HCT116 (cell line): ENCODE measurements around the gene CWC27. TPM values are rescaled to one million over a fixed set of nuclear protein-coding genes. Genes with fewer than 3 reads are reported as not detected.

Experiments used
- ATAC-seq: fragments of 200-7000 bp; cut with Tn5 transposase; 2 replicates; pipeline ENCODE4 v1.9.1; 2020; ENCODE audit warnings: mild to moderate bottlenecking, moderate library complexity
- BruUV-seq: library from RNA; stranded (reverse); fragments of 400-500 nt; replicated peaks from 2 replicates; lab custom pipeline; 2021; lab: Mats Ljungman, UMichigan
- CTCF ChIA-PET: fragments of 300-600 bp; sonication (Branson Sonifier 250); formaldehyde crosslinking; loops from one replicate; lab custom pipeline; 2021; ENCODE audit warnings: antibody characterized with exemption; lab: Charles Lee
- POLR2A ChIA-PET: fragments of 300-600, 350-600 bp; sonication (Branson Sonifier 250); formaldehyde crosslinking; loops from one replicate; lab custom pipeline; 2021; ENCODE audit warnings: antibody characterized with exemption; lab: Charles Lee
- RAD21 ChIA-PET, 2 experiments: fragments of 300-600 bp; sonication (Branson Sonifier 250); formaldehyde crosslinking; loops; one replicate each; lab custom pipeline; 2023; ENCODE audit warnings: low total read pairs in 2 of 2; ENCODE audit not compliant: uncharacterized antibody in 2 of 2, unreplicated experiment in 2 of 2, low non-redundant PET in 1 of 2; lab: Charles Lee
- DNase-seq: peaks from one replicate; pipeline ENCODE4 v3.0.0-alpha.2; 2010; ENCODE audit warnings: low read depth, low spot score
- H2AFZ ChIP-seq: fragments of 200-600 bp; shearing (Covaris generic), sonication (generic); 2 replicates; pipeline ENCODE4 v1.6.1; 2017; ENCODE audit warnings: low read depth, mixed run types, mixed read lengths, antibody characterized with exemption, low read length; ENCODE audit not compliant: poor library complexity, severe bottlenecking
- H3K27ac ChIP-seq: 2 replicates; pipeline ENCODE4 v1.5.1; 2012; ENCODE audit warnings: low read depth, low read length
- H3K27me3 ChIP-seq: fragments of 200-600 bp; sonication (generic); 2 replicates; pipeline ENCODE4 v1.6.1; 2016; ENCODE audit warnings: mixed run types, low read length, mixed read lengths; ENCODE audit not compliant: insufficient read depth
- H3K36me3 ChIP-seq, 2 experiments: fragments of 200-500 bp in 1 of 2; fragments of 200-600 bp in 1 of 2; sonication (Bioruptor generic) in 1 of 2; sonication (generic) in 1 of 2; 2 replicates each; pipeline versions ENCODE4 v1.5.1 to v1.6.1; 2014 to 2016; ENCODE audit warnings: low read length in 2 of 2, inconsistent platforms in 1 of 2, mixed read lengths in 1 of 2, mixed run types in 1 of 2; ENCODE audit not compliant: insufficient read depth in 2 of 2, control insufficient read depth in 1 of 2
- H3K4me1 ChIP-seq, 2 experiments: fragments of 200-600 bp in 1 of 2; sonication (generic) in 1 of 2; 2 replicates each; pipeline versions ENCODE4 v1.5.1 to v1.6.1; 2012 to 2017; ENCODE audit warnings: low read length in 2 of 2, inconsistent platforms in 1 of 2, mild to moderate bottlenecking in 1 of 2, mixed read lengths in 1 of 2, mixed run types in 1 of 2, moderate library complexity in 1 of 2; ENCODE audit not compliant: insufficient read depth in 2 of 2, control insufficient read depth in 1 of 2
- H3K4me2 ChIP-seq: fragments of 200-600 bp; sonication (generic); 2 replicates; pipeline ENCODE4 v1.6.1; 2017; ENCODE audit warnings: mixed run types, low read length, mixed read lengths
- H3K4me3 ChIP-seq, 2 experiments: fragments of 200-600 bp in 1 of 2; sonication (generic) in 1 of 2; replicated peaks in 1 of 2; 2 replicates each; pipeline ENCODE4 v1.5.1; 2011 to 2016; ENCODE audit warnings: low read length in 2 of 2, control low read depth in 1 of 2, low read depth in 1 of 2, mild to moderate bottlenecking in 1 of 2, mixed read lengths in 1 of 2, mixed run types in 1 of 2
- H3K79me2 ChIP-seq: fragments of 200-600 bp; sonication (generic); 2 replicates; pipeline ENCODE4 v1.6.1; 2017; ENCODE audit warnings: mild to moderate bottlenecking, mixed run types, low read length, moderate library complexity, mixed read lengths; ENCODE audit not compliant: insufficient read depth
- H3K9ac ChIP-seq: fragments of 200-600 bp; sonication (generic); 2 replicates; pipeline ENCODE4 v1.6.1; 2016; ENCODE audit warnings: low read length, mixed read lengths
- H3K9me2 ChIP-seq: fragments of 200-600 bp; sonication (generic), shearing (Covaris generic); 2 replicates; pipeline ENCODE4 v1.6.1; 2017; ENCODE audit warnings: mixed run types, mild to moderate bottlenecking, moderate library complexity; ENCODE audit not compliant: insufficient read depth
- H3K9me3 ChIP-seq, 2 experiments: fragments of 200-500 bp in 1 of 2; fragments of 200-600 bp in 1 of 2; sonication (Bioruptor generic) in 1 of 2; sonication (generic) in 1 of 2; 2 replicates each; pipeline ENCODE4 v1.6.1; 2014 to 2017; ENCODE audit warnings: low read length in 2 of 2, mixed read lengths in 2 of 2, inconsistent platforms in 1 of 2, low read depth in 1 of 2, mild to moderate bottlenecking in 1 of 2, mixed run types in 1 of 2, moderate library complexity in 1 of 2; ENCODE audit not compliant: control insufficient read depth in 1 of 2, insufficient read depth in 1 of 2
- H4K20me1 ChIP-seq: fragments of 200-600 bp; sonication (generic), shearing (Covaris generic); 2 replicates; pipeline ENCODE4 v1.6.1; 2017; ENCODE audit warnings: mixed run types, mild to moderate bottlenecking, moderate library complexity; ENCODE audit not compliant: insufficient read depth
- CEBPB ChIP-seq: IDR thresholded peaks from 2 replicates; pipeline ENCODE4 v1.6.1; 2012; ENCODE audit warnings: low read depth
- EGR1 ChIP-seq: IDR thresholded peaks from 2 replicates; pipeline ENCODE4 v1.6.1; 2012; ENCODE audit warnings: low read depth
- ELF1 ChIP-seq: IDR thresholded peaks from 2 replicates; pipeline ENCODE4 v1.6.1; 2012; ENCODE audit warnings: low read depth, borderline replicate concordance
- EZH2 ChIP-seq: fragments of 200-600 bp; sonication (generic); IDR thresholded peaks from 2 replicates; pipeline ENCODE4 v1.6.1; 2017; ENCODE audit warnings: antibody characterized with exemption, mixed run types
- FOSL1 ChIP-seq: IDR thresholded peaks from 2 replicates; pipeline ENCODE4 v1.6.1; 2012; ENCODE audit warnings: low read depth
- JUND ChIP-seq: IDR thresholded peaks from 2 replicates; pipeline ENCODE4 v1.6.1; 2012
- POLR2A ChIP-seq: IDR thresholded peaks from 2 replicates; pipeline ENCODE4 v1.7.0; 2011; ENCODE audit warnings: borderline replicate concordance; ENCODE audit not compliant: insufficient read depth, insufficient read length; ENCODE audit errors: extremely low read depth
- POLR2AphosphoS5 ChIP-seq: IDR thresholded peaks from 2 replicates; pipeline ENCODE4 v1.6.1; 2011; ENCODE audit warnings: mild to moderate bottlenecking, low read depth, low read length, moderate library complexity
- RAD21 ChIP-seq: IDR thresholded peaks from 2 replicates; pipeline ENCODE4 v1.6.1; 2012; ENCODE audit warnings: low read depth, mild to moderate bottlenecking
- SIN3A ChIP-seq: IDR thresholded peaks from 2 replicates; pipeline ENCODE4 v1.6.1; 2012; ENCODE audit warnings: low read depth
- YY1 ChIP-seq: IDR thresholded peaks from 2 replicates; pipeline ENCODE4 v1.6.1; 2011; ENCODE audit warnings: low read length, low read depth, moderate library complexity, mild to moderate bottlenecking; ENCODE audit not compliant: insufficient replicate concordance; ENCODE audit errors: extremely low read depth
- ZFX ChIP-seq: fragments of 450-650 bp; IDR thresholded peaks from 2 replicates; pipeline ENCODE4 v1.6.1; 2017
- intact Hi-C: fragments of 100-400 bp; cut with micrococcal nuclease; formaldehyde crosslinking; loops from 2 replicates; pipeline ENCODE4 v1.10.0; 2022
- total RNA-seq: library from RNA; stranded (reverse); gene quantifications from one replicate; pipeline ENCODE4 v1.2.1, GENCODE V29; 2021; ENCODE audit not compliant: unreplicated experiment
- TF ChIP-seq, protein P1 (sequence below): IDR thresholded peaks from 2 replicates; pipeline ENCODE4 v1.6.1; 2012
- TF ChIP-seq, protein P2 (sequence below): IDR thresholded peaks from 2 replicates; pipeline ENCODE4 v1.6.1; 2012

Gene CWC27
- total RNA-seq, 1 experiment from 2014 or later: 29.1 TPM

DNA sequence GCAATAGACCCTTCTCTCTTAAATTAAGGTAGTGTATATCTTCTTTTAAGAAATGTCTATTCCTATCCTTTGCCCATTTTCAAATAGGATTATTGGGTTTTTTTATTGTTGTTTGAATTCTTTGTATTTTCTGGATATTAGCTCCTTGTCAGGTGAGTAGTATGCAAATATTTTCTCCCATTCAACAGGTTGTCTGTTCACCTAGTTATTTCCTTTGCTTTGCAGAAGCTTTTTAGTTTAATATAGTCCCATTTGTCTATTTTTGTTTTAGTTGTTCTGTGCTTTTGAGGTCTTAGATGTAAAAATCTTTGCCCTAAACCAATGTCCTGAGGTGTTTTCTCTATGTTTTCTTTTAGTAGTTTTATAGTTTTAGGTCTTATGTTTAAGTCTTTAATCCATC lies 104.7 kb downstream of the CWC27 start:
- no peak overlapping the region for H3K4me2 ChIP-seq
- no peaks in the 10 kb centered on the region for H4K20me1 ChIP-seq
- H3K4me3 ChIP-seq: no peak overlapping the region
- ChIA-PET CTCF (no interaction called here), POLR2A (no interaction called here), RAD21 (interaction anchor here in 1 of 2 experiments (0.6 kb wide), 1 partner anchor 618 kb away, joined by 3 read pairs; no protein-coding TSS in a partner anchor)
- ATAC-seq: no peak
- no TSS peak for BruUV-seq
- H3K9me3 ChIP-seq: no peaks in the 10 kb centered on the region
- H3K9ac ChIP-seq: no peak overlapping the region
- intact Hi-C loops: no loop called here
- no peak overlapping the region for H2AFZ ChIP-seq
- no peaks in the 10 kb centered on the region for H3K79me2 ChIP-seq
- DNase-seq: no peak
- TF ChIP-seq, protein P1, sequence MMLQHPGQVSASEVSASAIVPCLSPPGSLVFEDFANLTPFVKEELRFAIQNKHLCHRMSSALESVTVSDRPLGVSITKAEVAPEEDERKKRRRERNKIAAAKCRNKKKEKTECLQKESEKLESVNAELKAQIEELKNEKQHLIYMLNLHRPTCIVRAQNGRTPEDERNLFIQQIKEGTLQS: no peak
- H3K36me3 ChIP-seq: no peaks in the 10 kb centered on the region
- no peaks in the 10 kb centered on the region for H3K9me2 ChIP-seq
- H3K4me1 ChIP-seq: peaks cover 6 to 10% of the 10 kb centered on the region in 2 experiments; a peak in 3 of 4 replicates
- H3K27me3 ChIP-seq: no peaks in the 10 kb centered on the region
- no peak overlapping the region for H3K27ac ChIP-seq

DNA sequence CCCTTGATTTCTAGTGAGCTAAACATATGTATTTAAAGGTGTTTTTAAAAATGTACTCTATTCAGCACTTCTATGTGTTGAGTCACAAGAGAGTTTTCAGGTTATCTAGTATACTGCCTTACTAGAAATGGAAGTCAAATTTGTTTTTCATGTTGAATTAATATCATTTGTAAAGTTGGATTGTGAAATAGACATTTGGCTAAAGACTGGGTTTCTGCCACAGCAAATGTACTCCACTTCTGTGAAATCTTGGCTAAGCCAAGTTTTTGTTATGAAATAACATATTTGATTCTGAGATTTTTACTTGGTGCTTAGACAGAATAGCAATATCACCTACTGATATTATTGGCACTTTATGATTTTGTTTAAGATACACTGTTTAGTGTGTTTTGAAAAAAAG lies 106.0 kb downstream of the CWC27 start:
- Histone ChIP-seq H3K36me3 (no peaks in the 10 kb centered on the region), H2AFZ (no peak overlapping the region), H3K27ac (no peak overlapping the region), H4K20me1 (no peaks in the 10 kb centered on the region), H3K9me3 (no peaks in the 10 kb centered on the region), H3K27me3 (no peaks in the 10 kb centered on the region), H3K79me2 (no peaks in the 10 kb centered on the region), H3K4me2 (no peak overlapping the region), H3K9ac (no peak overlapping the region), H3K9me2 (no peaks in the 10 kb centered on the region), H3K4me3 (no peak overlapping the region), H3K4me1 (peaks cover 0 to 1% of the 10 kb centered on the region in 2 experiments; a peak in 3 of 4 replicates)
- BruUV-seq: no TSS peak
- no peak for DNase-seq
- ChIA-PET CTCF (no interaction called here), POLR2A (no interaction called here), RAD21 (no interaction called here)
- intact Hi-C loops: no loop called here
- ATAC-seq: no peak
- TF ChIP-seq, protein P1: no peak

DNA sequence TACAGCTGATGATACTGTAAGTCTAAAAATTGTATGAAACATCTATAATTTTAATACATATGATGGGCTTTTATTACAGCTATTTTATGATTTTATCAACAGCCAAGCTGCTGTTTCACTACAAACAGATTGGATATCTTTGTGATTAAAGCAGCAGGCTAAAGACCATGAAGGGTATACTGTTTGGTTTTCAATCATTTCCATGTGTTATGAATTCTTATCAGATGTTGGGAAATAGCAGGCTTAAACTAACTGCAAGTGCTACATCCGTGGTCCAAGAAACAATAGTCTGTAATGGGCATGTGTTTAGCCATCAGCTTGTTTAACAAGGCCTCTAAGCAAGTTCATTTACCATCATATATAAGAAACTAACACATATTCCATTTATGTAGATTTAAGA lies 107.5 kb downstream of the CWC27 start:
- Histone ChIP-seq H3K4me3 (no peak overlapping the region), H3K27ac (no peak overlapping the region), H3K9ac (no peak overlapping the region), H3K27me3 (no peaks in the 10 kb centered on the region), H3K36me3 (no peaks in the 10 kb centered on the region), H3K4me2 (no peak overlapping the region), H3K9me2 (no peaks in the 10 kb centered on the region), H2AFZ (no peak overlapping the region), H3K4me1 (no peaks in the 10 kb centered on the region), H3K79me2 (no peaks in the 10 kb centered on the region), H3K9me3 (no peaks in the 10 kb centered on the region)
- BruUV-seq: no TSS peak
- DNase-seq (no peak), ATAC-seq (no peak)
- ChIA-PET CTCF (no interaction called here), POLR2A (no interaction called here), RAD21 (no interaction called here)
- intact Hi-C loops: no loop called here
- TF ChIP-seq CEBPB: no peak
- TF ChIP-seq EGR1: no peak
- no peak for TF ChIP-seq ELF1
- no peak for TF ChIP-seq POLR2A
- TF ChIP-seq POLR2AphosphoS5: no peak
- no peak for TF ChIP-seq SIN3A
- TF ChIP-seq EZH2: no peak
- TF ChIP-seq, protein P2, sequence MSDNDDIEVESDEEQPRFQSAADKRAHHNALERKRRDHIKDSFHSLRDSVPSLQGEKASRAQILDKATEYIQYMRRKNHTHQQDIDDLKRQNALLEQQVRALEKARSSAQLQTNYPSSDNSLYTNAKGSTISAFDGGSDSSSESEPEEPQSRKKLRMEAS: no peak
- TF ChIP-seq FOSL1: no peak
- no peak for TF ChIP-seq ZFX
- TF ChIP-seq JUND: no peak
- TF ChIP-seq RAD21: no peak
- no peak for TF ChIP-seq YY1
- TF ChIP-seq, all 23 proteins: peak for 0
- H4K20me1 ChIP-seq: no peaks in the 10 kb centered on the region
